Progenitor cell of endocrine pancreas (in vitro differentiated cells): ENCODE data around the gene TPM1. TPM values are rescaled to one million over a fixed set of nuclear protein-coding genes. Genes with fewer than 3 reads are reported as not detected.
A peak's percentile ranks its signal among the peaks of the same experiment; 100 is the strongest.
"Not testable (repeated sequence)": the region's sequence is repeated elsewhere in the genome, so short reads cannot be mapped to it uniquely, and the experiment has no call there.

Experiments
- DNase-seq: peaks from one replicate; pipeline ENCODE4 v3.0.0; 2021; ENCODE audit warnings: low spot score; ENCODE audit not compliant: unreplicated experiment
- H3K27ac Mint-ChIP-seq: 2 replicates; pipeline ENCODE4 v1.8.0; 2021; ENCODE audit warnings: mild to moderate bottlenecking, moderate library complexity, mixed read lengths
- H3K27me3 Mint-ChIP-seq: 2 replicates; pipeline ENCODE4 v1.8.0; 2021; ENCODE audit warnings: mixed read lengths
- H3K36me3 Mint-ChIP-seq: 2 replicates; pipeline ENCODE4 v1.8.0; 2022; ENCODE audit warnings: mixed read lengths; ENCODE audit not compliant: insufficient read depth
- H3K4me1 Mint-ChIP-seq: 2 replicates; pipeline ENCODE4 v1.8.0; 2021; ENCODE audit warnings: low read depth, mixed read lengths
- H3K4me3 Mint-ChIP-seq: 2 replicates; pipeline ENCODE4 v1.8.0; 2021; ENCODE audit warnings: low read depth, mild to moderate bottlenecking, moderate library complexity, mixed read lengths
- H3K9me3 Mint-ChIP-seq: 2 replicates; pipeline ENCODE4 v1.8.0; 2021; ENCODE audit warnings: low read depth, mixed read lengths
- long read RNA-seq: library from polyadenylated mRNA; unstranded; transcript quantifications from one replicate; pipeline ENCODE4 v2.0.0, GENCODE V29; 2020
- total RNA-seq: library from RNA; stranded (reverse); gene quantifications from 2 replicates; pipeline ENCODE4 v1.2.1, GENCODE V29; 2021
- TF ChIP-seq, protein P1 (sequence below): fragments of 200-600 bp; sonication (generic); IDR thresholded peaks from one replicate; pipeline ENCODE4 v1.5.0; 2021; ENCODE audit warnings: antibody characterized with exemption, mild to moderate bottlenecking; ENCODE audit not compliant: unreplicated experiment

The TPM1 gene
- 284 and 300 TPM in 2 replicates for total RNA-seq
- long read RNA-seq, transcript TPM1-206 (9 exons, 1,717 nt): major isoform, 283 of 481 reads
- long read RNA-seq, transcript TPM1-215 (4 exons, 653 nt): minor isoform, 5 of 481 reads
- long read RNA-seq, transcript TPM1-226 (7 exons, 925 nt): minor isoform, 6 of 481 reads
- long read RNA-seq, transcript TPM1-208 (8 exons, 943 nt): minor isoform, 87 of 481 reads
- long read RNA-seq, partial matches to known transcripts: 36 of 481 reads
- long read RNA-seq, other reads (novel, unspliced or antisense): 59 of 481 reads

DNA sequence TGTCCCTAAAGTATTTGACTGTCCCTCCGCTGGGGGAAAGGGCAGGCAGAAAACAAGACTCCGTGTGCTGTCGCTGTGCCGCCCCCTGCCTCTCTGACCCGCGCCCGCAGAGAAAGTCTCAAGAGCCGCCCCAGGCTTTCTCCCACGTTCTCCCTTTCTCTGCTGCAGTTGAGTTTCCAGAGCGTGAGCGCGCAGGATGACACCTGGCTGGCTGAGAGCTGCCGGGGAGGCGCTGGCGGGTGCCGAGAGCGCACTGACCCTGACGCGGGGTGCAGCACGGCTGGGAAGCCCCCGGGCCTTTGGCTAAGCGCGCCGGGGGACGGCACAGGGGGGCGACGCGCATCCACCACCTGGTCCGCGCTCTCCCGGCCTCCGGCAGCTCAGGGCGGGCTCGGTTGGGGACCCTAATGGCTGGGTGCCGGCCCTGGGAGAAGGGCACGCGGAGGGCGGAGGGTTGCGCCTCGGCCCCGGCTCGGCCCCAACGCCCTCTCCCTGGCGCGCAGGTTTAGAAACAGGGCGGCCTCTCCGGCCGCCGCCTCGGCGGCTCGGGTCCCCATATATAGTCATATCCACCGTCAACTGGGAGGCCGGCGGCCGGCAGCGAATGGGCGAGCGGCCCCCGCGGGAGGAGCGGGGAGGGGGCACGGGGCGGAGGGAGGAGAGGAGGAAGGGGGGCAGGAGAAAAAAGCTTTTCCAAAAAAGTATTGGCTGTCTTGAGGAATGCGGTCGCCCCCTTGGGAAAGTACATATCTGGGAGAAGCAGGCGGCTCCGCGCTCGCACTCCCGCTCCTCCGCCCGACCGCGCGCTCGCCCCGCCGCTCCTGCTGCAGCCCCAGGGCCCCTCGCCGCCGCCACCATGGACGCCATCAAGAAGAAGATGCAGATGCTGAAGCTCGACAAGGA, at the start of gene TPM1:
TPM1 (plus strand) TSS at position 774 of the 903 bp plus-strand sequence; CDS start at position 857, 83 bp downstream.
- no peaks in the 10 kb centered on the region for H3K36me3 Mint-ChIP-seq
- peak; percentile 64 for DNase-seq
- H3K4me1 Mint-ChIP-seq: peaks cover 43% of the 10 kb centered on the region
- no peaks in the 10 kb centered on the region for H3K9me3 Mint-ChIP-seq
- peaks cover 15% of the 10 kb centered on the region for H3K27me3 Mint-ChIP-seq
- H3K4me3 Mint-ChIP-seq: peak within 1 kb of the TSS; percentile 83
- TF ChIP-seq, protein P1, sequence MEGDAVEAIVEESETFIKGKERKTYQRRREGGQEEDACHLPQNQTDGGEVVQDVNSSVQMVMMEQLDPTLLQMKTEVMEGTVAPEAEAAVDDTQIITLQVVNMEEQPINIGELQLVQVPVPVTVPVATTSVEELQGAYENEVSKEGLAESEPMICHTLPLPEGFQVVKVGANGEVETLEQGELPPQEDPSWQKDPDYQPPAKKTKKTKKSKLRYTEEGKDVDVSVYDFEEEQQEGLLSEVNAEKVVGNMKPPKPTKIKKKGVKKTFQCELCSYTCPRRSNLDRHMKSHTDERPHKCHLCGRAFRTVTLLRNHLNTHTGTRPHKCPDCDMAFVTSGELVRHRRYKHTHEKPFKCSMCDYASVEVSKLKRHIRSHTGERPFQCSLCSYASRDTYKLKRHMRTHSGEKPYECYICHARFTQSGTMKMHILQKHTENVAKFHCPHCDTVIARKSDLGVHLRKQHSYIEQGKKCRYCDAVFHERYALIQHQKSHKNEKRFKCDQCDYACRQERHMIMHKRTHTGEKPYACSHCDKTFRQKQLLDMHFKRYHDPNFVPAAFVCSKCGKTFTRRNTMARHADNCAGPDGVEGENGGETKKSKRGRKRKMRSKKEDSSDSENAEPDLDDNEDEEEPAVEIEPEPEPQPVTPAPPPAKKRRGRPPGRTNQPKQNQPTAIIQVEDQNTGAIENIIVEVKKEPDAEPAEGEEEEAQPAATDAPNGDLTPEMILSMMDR: peak; percentile 25
- peak within 1 kb of the TSS; percentile 87 for H3K27ac Mint-ChIP-seq

DNA sequence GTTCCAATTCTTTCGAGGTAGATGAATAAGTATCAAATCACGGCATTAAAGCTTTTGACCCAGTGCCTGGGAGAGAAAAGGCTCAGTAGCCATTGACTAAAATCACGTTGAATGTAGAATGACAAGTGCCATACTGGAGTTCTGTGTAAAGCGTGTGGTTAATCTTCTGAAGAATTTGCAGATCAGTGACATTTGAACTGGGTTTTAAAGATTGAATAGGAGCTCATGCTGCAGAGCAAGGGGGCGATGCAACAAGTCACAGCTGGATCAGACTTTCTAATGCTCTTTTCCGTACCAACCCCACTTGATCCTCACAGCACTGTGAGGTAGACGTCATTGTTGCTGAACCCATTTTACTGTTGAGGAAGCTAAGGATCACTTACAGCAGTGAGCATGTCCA, 49.5 kb upstream of the TPM1 start:
- H3K27ac Mint-ChIP-seq: no peak overlapping the region

DNA sequence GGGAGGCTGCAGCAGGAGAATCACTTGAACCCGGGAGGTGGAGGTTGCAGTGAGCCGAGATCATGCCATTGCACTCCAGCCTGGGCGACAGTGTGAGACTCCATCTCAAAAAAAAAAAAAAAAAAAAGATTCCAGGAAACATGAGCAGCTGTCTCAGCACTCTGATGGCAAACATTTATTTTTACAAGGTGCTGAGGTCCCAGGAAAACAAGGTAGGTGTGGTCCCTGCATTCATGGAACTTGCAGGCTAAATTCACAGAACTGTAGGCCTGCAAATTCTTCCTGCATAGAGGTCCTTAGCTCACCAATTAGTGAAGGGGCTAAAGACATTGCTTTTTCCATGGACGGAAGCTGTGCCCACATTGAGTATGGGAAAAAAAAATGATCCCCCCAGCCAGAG, 48.9 kb upstream of the TPM1 start:
- H3K36me3 Mint-ChIP-seq, H3K4me3 Mint-ChIP-seq: not testable (repeated sequence)

More for the DNA sequence above, 49.5 kb upstream of the TPM1 start:
- TF ChIP-seq, protein P1: no peak
- DNase-seq: no peak
- H3K27me3 Mint-ChIP-seq: peaks cover 3% of the 10 kb centered on the region
- H3K9me3 Mint-ChIP-seq: no peaks in the 10 kb centered on the region
- H3K4me1 Mint-ChIP-seq: peaks cover 6% of the 10 kb centered on the region
- no peak overlapping the region for H3K4me3 Mint-ChIP-seq
- no peaks in the 10 kb centered on the region for H3K36me3 Mint-ChIP-seq

DNA sequence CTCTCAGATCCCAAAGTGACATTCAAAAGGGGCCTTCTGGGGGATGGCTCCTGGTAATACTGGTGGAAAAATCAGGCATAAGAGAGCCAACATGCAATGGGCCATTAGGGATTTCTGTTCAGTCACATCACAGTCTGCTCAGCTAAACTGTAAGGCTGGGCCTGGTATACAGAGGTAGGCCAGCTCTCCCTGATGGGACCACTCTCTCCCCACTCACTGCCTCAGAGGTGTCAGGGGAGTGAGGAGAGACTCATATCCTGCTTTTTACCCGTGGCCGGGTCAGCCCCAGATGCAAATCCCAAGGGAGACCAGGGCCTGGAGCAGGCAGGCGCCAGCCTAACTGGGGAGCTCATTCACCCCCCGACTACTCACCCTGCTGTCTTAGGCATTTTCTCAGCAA, 48.1 kb upstream of the TPM1 start:
- peaks cover 3% of the 10 kb centered on the region for H3K27me3 Mint-ChIP-seq
- no peaks in the 10 kb centered on the region for H3K36me3 Mint-ChIP-seq
- TF ChIP-seq, protein P1: no peak
- no peak overlapping the region for H3K4me3 Mint-ChIP-seq
- no peak for DNase-seq
- H3K9me3 Mint-ChIP-seq: no peaks in the 10 kb centered on the region
- no peak overlapping the region for H3K27ac Mint-ChIP-seq
- peaks cover 20% of the 10 kb centered on the region for H3K4me1 Mint-ChIP-seq

More for the DNA sequence above, 48.9 kb upstream of the TPM1 start:
- H3K27me3 Mint-ChIP-seq, H3K9me3 Mint-ChIP-seq, H3K27ac Mint-ChIP-seq, DNase-seq: not testable (repeated sequence)
- peaks cover 12% of the 10 kb centered on the region for H3K4me1 Mint-ChIP-seq

DNA sequence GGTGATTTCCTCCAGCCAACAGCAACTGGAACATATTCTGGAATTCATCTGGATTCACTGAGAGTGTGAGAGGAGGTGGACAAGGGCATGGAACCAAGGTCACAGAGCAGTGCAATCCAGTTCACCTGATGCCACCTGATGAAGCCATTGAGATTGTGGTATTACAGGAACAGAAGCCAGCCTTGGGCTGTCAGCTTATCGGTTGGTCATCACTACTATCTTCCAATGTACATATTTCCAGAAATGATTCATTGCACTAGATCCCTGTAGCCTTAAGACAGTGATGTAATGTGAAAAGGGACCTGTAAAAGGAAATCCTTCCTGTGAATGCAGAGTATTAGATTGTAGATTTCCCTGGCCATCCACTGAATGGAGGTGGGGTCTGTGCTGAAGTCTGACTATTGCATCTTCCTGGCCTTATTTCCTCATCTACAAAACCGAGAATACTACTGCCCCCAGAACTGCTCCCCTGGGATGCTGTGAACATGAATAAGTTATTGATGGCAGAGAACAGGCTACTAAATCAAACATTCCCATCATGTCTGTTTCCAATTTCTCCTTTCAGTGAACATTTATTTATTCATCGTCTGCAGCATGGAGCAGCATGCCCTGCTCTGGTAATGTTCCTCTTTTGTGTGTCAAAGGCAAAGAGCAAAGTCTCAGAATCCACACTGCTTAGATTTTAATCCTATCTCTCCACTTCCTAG, 47.4 kb upstream of the TPM1 start:
- Mint-ChIP-seq H3K9me3 (no peaks in the 10 kb centered on the region), H3K27ac (no peak overlapping the region), H3K36me3 (no peaks in the 10 kb centered on the region), H3K4me1 (peaks cover 27% of the 10 kb centered on the region), H3K4me3 (no peak overlapping the region), H3K27me3 (peaks cover 3% of the 10 kb centered on the region)
- no peak for DNase-seq
- TF ChIP-seq, protein P1: no peak
